Esophagus squamous epithelium (tissue), 4 donors: ENCODE measurements around the gene CEP20.

Experiments
- CTCF ChIP-seq, 6 experiments: fragments of 450-650 bp in 4 of 6; fragments of 200-600 bp in 2 of 6; sonication (generic) in 2 of 6; IDR thresholded peaks; one replicate each; pipeline ENCODE4 v1.5.1; 2016 to 2019; ENCODE audit warnings: antibody characterized with exemption in 6 of 6, mild to moderate bottlenecking in 4 of 6, moderate library complexity in 4 of 6
- POLR2A ChIP-seq, 4 donors: fragments of 450-650 bp; IDR thresholded peaks; one replicate each; pipeline ENCODE4 v1.6.1; 2017; ENCODE audit warnings: antibody characterized with exemption in 4 of 4, mild to moderate bottlenecking in 4 of 4, moderate library complexity in 3 of 4

GRCh38 chr16:15880434-15881308 is 7.7 kb downstream of the CEP20 start:
- no peak for TF ChIP-seq POLR2A (IDR thresholded peaks at IDR 0.05)
- no peak for TF ChIP-seq CTCF (IDR thresholded peaks at IDR 0.05)
